Measurements from ENCODE around the gene QRFP.

QRFP gene

GRCh38 chr9:130847306-130848217 is 49.0 kb downstream of the QRFP start:
- no peak for DNase-seq

- no peak for DNase-seq
Measured at GRCh38 chr9:130846487-130847305, 49.9 kb downstream of the QRFP start.

GRCh38 chr9:130845901-130846481 is 50.6 kb downstream of the QRFP start:
- no peak for DNase-seq

- DNase-seq = no peak
Measured at GRCh38 chr9:130845254-130845653, 51.4 kb downstream of the QRFP start.

- no peak for DNase-seq
Measured at GRCh38 chr9:130844044-130844451, 52.6 kb downstream of the QRFP start.

- DNase-seq = no peak
Measured at GRCh38 chr9:130843049-130843908, 53.3 kb downstream of the QRFP start.
